ENCODE data around the gene SLC25A36. TPM values are rescaled to one million over a fixed set of nuclear protein-coding genes. Genes with fewer than 3 reads are reported as not detected.
"Not testable (repeated sequence)": the region's sequence is repeated elsewhere in the genome, so short reads cannot be mapped to it uniquely, and the experiment has no call there.

SLC25A36 gene
- total RNA-seq, 1 experiment from 2014 or later: 36.0 TPM

DNA sequence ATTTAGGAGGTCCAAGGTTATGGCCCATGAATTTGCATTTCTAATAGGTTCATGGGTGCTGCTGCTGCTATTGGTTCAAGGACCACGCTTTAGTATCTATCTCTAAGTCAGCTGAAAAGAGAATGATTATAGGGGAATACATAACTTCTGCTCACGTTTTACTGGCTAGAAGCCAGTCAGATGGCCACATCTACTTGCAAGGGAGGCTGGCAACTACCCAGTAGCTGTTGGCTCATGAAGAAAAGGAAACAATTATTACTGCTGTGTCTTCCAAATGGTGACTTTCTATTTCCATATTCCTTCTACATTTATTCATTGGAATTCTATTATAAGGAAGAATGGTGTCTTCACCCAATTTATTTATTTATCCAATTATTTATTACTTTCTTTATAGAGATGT is 54.2 kb downstream of the SLC25A36 start:
- DNase-seq (ENCODE audit: low read depth): no peak

- peak; percentile 57 for DNase-seq (ENCODE audit: low read depth)
Observed at GRCh38 chr3:141000027-141000663, 58.5 kb downstream of the SLC25A36 start.

DNA sequence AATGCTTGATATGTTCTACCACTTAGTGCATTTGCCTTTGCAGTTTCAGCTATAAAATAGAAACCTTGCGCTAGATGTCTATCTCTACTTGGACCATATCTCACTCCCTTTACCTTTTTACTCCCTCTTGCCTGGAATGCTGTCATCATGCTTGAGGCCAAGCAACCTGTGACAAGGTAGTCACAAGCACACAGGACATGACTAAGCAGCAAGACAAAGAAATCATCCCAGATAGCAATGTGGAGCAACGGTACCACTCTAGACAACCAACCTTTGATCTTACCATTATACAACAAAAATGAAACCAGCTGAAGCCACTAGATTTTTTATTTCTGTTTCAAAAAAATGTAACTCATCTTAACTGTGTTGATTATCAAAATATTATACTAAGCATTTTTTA is 59.0 kb downstream of the SLC25A36 start:
- DNase-seq (ENCODE audit: low read depth): no peak

GRCh38 chr3:141006344-141006743 is 64.7 kb downstream of the SLC25A36 start:
- no peak for DNase-seq (ENCODE audit: low read depth)

DNA sequence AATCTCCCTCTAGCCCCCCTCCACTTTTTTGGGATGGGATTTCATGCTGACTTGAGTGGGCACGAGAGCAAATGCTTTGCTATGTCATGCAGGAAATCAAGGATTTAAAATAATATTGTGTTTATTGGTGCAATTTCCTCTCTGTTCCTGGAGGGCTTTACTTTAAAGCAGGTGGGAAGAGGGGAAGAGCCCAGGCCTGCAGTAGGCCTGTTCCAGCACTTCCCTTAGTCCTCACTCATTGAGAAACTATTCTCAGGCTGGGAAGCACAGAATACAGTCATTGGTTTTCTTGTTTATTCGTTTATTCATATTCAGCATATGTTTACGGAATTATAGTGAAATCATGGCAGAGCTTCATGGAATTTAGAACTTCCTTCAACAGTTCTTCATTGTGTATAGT is 67.9 kb downstream of the SLC25A36 start:
- no peak for DNase-seq (ENCODE audit: low read depth)

DNA sequence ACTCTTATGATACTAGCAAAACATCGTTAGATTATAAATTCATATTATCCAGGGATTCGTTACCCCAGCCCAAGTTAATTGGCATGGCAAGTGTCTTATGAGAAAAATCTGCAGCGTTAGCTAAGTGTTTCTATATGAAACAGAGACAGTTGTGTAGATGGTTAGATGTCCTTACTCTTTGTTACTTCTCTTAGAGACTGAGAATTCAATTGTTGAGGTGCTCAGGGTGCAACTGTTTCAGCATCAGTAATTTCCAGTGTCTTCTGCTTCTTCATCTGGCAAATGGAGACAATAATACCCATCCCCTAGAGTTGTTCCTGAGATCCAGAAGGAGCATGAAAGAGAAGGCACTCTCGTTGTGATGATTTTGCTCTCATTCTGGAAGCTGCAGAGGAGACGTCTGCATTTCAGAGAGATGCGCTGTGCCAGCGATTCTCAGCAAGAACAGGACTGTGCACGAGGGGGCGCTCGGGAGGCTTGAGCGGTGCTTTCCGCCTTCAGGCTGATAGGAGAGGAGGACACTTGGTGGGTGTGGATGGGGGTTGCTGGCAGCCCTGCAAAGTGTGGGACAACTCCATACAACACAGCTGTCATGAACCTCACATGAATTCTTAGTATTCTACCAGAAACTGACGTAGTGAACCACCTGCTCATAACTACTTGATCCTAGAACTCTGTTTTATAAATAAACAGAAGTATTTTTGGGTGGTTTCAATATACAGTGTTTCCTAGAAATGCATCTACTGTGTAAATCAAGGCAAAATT is 69.8 kb downstream of the SLC25A36 start:
- peak; percentile 74 for DNase-seq (ENCODE audit: low read depth)

DNA sequence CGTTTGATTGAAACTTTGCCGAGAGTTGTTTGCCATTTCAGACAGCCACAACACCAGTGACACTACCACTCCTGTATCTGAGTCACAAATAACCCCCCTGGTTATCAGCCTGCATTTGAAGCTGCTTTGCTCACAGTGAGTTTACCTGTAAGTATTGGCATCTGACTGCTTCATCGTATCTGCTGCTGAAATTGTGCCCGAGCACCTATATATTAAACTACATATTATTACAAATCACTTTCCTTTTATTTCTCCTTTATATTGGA is 70.3 kb downstream of the SLC25A36 start:
- no peak for DNase-seq (ENCODE audit: low read depth)

- DNase-seq (ENCODE audit: low read depth): no peak
Observed at GRCh38 chr3:141012571-141012970, 70.9 kb downstream of the SLC25A36 start.

DNA sequence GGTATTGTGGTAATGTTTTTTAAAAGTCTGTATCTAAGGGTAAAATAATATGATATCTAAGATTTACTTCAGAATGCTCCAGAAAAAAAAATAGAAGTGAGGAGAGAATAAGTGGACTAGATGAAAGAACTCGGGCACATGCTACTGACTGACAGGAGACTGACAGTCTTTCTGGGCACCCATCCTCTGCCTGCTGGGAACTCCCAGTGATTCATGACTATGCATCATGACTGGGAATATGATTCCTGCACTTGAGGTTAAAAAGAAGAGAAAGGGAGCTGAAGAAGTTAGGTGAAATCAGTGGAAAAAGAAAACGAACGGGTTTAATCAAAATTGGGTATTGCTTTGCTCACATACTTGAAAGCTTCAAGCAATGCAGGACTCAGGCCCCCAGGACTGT is 73.8 kb downstream of the SLC25A36 start:
- peak; percentile 32 for DNase-seq (ENCODE audit: low read depth)

DNA sequence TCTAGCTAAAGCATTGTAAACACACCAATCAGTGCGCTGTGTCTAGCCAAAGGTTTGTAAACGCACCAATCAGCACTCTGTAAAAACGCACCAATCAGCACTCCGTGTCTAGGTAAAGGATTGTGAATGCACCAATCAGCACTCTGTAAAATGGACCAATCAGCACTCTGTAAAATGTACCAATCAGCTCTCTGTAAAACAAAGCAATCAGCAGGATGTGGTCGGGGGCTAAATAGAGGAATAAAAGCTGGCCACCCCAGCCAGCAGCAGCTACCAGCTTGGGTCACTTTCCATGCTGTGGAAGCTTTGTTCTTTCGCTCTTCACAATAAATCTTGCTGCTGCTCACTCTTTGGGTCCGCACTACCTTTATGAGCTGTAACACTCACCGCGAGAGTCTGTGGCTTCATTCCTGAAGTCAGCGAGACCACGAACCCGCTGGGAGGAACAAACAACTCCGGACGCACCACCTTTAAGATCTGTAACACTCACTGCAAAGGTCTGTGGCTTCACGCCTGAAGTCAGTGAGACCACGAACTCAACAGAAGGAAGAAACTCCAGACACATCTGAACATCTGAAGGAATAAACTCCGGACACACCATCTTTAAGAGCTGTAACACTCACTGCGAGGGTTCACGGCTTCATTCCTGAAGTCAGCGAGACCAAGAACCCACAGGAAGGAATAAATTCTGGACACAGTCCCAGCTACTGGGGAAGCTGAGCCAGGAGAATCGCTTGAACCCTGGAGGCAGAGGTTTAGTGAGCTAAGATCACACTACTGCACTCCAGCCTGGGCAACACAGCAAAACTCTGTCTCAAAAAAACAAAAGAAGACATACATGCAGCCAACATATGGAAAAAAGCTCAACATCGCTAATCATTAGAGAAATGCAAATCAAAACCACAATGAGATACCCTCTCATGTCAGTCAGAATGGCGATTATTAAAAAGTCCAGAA is 76.0 kb downstream of the SLC25A36 start:
- DNase-seq (ENCODE audit: low read depth): not testable (repeated sequence)

- no peak for DNase-seq (ENCODE audit: low read depth)
Observed at GRCh38 chr3:141019244-141019643, 77.6 kb downstream of the SLC25A36 start.

- DNase-seq (ENCODE audit: low read depth): peak; percentile 28
Observed at GRCh38 chr3:141020143-141020830, 78.7 kb downstream of the SLC25A36 start.

DNA sequence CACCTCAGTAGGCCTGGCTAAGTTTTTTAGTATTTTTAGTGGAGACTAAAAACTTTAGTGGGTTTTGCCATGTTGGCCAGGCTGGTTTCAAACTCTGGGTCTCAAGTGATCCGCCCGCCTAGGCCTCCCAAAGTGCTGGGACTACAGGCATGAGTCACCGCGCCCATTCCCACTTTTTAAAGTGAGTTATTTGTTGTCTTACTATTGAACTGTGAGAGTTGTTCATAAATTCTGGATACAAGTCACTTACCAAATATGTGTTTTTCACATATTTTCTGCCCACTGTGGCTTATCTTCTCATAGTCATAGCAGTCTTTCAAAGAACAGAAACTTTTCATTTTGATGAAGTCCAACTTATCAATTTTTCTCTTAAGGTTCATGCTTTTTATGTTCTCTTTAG is 79.6 kb downstream of the SLC25A36 start:
- no peak for DNase-seq (ENCODE audit: low read depth)

Other genes with a start within 250 kb of the SLC25A36 start
- 2.3 and 2.4 TPM in 2 replicates for gene SPSB4, start 109.5 kb downstream of the SLC25A36 start, total RNA-seq (2014; rRNA removed; shearing (Covaris generic))

All from Daoy (cell line).